HG03469 (cell line): Measurements from ENCODE around the gene ADAMTS9.

ENCODE experiments used
- ATAC-seq: cut with Tn5 transposase; IDR thresholded peaks from one replicate; pipeline ENCODE4 v1.9.1; 2021; ENCODE audit warnings: mild to moderate bottlenecking, moderate library complexity, moderate number of reproducible peaks; ENCODE audit not compliant: unreplicated experiment

Gene ADAMTS9

DNA sequence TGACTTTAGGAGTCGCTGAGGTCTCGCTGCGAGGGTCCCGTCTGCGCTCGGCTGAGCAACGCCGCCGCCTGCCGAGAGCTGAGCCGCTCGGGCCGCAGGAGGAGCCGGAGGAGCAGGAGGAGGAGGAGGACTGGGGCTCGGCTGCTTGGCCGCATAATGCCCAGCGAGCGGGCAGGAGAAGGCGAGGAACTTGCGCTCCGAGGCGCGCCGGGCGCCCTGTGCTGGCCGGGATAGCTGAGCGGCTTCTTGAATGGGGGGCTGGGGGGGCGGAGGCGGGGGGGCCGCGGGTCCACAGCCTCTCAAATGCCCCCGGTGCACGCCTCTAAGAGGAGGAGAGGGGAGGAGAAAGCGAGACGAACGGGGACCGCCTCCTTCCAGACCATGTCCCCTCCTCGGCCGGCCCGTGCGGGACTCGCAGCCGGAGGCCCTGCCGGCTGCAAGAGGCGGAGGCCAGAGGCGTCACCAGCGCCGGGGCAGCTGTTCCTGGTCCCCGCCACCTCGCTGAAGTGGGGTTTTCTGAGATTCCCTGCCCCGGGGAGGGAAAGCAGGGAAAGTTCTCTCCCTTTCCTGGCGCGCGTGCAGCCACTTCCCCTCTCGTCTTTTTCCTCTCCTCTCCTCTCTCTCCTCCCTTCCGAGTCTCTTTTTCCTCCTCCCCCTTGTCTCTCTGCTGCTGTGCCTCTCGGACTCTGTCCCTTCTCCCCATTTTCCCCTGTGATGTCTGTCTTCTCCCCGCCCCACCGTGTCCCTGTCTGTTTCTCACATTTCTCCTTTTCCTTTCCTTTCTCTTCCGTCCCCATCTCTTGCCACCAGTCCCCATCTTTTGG lies at the start of gene ADAMTS9:
ADAMTS9 (minus strand) TSS at position 220 of the 824 bp plus-strand sequence. CDS start 343 bp downstream, outside the sequence.
- no peak for ATAC-seq

GRCh38 chr3:64732576-64732975 lies 44.8 kb upstream of the ADAMTS9 start:
- no peak for ATAC-seq

GRCh38 chr3:64730681-64731080 lies 42.9 kb upstream of the ADAMTS9 start:
- ATAC-seq: no peak

- no peak for ATAC-seq
These were observed 41.2 kb upstream of the ADAMTS9 start for GRCh38 chr3:64728994-64729393.

- ATAC-seq: no peak
These were observed 40.6 kb upstream of the ADAMTS9 start for GRCh38 chr3:64728428-64728827.

DNA sequence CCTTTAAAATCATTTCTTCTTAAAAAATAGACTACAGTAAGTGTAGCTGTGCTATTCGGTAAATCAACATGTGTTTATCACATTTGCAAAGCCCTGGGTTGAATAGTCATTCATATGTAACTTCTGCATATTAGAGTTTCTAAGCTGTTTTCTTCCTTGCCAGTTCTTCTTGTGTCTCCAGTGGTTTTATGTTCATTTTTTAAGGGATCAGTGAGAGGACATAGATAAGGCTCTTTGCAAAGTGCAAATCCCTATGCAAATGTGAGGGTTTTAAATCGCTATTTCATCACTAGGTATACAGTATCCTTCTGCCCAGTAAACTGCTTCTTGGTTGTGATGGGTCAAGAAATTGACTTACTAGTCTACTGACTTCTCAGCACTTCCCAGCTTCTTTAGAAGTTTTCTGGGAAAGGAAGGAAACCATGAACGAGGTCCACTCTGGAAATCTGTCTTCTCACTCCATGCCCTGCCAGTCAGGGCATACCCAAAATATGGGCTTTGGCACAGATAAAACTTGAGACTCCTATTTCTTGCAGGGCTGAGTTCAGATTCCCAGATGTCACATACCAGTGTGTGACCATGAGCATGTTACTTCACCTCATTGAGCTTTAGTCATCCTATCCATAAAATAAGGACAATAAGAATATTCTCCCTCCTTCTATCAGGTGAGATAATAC lies 38.8 kb upstream of the ADAMTS9 start:
- no peak for ATAC-seq

GRCh38 chr3:64718976-64719375 lies 31.2 kb upstream of the ADAMTS9 start:
- ATAC-seq: no peak

DNA sequence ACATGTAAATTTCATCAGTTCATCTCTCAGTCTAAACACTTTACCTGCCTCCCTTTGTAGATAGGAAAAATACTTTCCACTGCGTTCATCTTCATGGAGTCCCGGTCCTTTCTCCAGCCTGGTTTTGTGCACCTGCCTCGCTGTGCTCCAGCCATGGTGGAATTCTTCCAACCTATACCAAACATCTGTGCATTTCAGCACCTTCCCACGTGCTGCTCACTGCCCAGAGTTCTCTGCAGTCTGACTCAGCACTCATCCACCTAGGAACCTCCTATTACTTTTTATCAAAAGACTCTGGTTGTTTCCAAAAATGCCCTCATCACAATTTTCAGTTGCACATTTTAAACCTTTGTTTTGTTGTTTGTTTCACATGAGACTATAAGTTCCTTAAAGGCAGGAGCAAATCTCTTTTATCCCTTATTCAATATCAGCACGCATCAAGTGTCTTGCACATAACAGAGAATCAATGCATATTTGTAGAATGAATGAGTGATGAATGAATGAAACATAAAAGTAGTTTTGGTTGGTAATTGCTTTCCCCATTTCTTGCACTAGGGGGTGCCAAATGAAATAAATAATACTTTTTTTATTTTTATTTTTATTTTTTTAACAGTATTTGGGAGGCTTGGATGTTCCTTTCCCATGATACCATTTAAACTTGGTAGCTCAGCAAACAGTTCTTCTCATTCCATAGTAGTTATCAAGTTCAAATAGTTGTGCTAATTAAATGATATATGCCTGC lies 30.2 kb upstream of the ADAMTS9 start:
- no peak for ATAC-seq

GRCh38 chr3:64717411-64717810 lies 29.6 kb upstream of the ADAMTS9 start:
- no peak for ATAC-seq

- ATAC-seq: no peak
These were observed 28.4 kb upstream of the ADAMTS9 start for GRCh38 chr3:64716110-64716710.

DNA sequence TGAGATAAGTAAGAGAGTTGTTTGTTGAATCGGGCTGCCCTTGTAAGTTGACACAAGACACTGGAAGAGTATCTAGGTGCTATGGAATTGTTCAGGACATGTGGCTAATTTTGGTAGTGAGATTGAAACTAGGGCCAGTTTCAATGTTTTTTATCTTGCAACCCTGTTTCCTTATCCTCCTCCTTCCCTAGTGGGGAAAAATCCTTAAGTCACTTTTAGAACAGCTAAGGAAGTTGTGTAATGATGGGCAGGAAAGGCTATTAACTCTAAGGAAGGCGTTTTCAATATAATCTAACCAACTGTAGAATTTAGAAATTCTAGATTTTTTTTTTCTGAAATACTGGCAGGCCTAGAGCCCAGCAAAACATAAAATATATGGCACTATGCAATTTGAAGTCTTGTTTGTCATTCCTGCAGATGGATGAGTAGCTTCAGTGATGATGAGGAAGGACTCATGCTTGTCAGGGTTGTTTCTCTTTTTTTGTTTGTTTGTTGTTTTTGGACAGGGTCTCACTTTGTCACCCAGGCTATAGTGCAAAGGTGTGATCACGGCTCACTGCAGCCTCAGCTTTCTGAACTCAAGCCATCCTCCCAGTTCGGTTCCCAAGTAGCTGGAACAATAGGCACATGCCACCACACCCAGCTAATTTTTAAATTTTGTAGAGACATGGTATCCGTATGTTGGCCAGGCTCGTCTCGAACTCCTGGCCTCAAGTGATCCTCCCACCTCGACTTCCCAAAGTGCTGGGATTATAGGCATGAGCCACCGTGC lies 27.6 kb upstream of the ADAMTS9 start:
- no peak for ATAC-seq

DNA sequence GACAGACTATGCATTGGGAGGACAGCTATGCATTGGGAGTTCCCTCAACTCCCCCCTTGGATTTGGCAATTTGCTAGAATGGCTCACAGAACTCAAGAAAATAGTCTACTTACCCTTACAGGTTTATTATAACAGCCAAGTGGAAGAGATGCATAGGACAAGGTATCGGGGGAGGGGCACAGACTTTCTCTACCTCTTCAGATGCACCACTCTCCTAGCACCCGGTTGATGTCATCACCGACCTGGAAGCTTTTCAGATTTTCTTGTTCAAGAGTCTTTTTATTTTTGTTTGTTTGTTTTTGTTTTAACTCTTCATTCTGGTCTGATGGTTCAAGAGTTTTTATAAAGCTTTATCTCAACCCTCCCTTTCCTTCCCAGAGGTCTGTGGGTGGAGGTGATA lies 20.7 kb upstream of the ADAMTS9 start:
- ATAC-seq: no peak

- no peak for ATAC-seq
These were observed 18.1 kb upstream of the ADAMTS9 start for GRCh38 chr3:64705946-64706345.

DNA sequence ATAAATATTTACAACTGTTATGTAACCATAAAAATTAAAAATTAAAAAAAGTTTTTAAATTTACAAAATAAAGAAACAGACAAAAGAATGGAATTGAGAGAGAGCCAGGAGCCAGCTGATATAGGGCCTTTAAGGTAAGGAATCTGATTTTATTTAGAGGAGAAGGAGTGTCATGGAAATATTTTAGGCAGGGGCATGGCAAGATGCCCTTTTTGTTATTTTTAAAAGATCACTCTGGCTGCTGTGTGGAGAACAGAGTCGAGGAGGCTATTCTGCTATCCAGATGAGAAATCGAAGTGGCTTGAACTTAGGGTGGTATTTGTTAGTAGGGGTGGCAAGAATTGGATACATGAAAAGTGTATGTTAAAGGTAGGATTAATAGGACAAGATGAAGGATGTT lies 9.1 kb upstream of the ADAMTS9 start:
- no peak for ATAC-seq

- no peak for ATAC-seq
These were observed 6.3 kb upstream of the ADAMTS9 start for GRCh38 chr3:64694114-64694513.

DNA sequence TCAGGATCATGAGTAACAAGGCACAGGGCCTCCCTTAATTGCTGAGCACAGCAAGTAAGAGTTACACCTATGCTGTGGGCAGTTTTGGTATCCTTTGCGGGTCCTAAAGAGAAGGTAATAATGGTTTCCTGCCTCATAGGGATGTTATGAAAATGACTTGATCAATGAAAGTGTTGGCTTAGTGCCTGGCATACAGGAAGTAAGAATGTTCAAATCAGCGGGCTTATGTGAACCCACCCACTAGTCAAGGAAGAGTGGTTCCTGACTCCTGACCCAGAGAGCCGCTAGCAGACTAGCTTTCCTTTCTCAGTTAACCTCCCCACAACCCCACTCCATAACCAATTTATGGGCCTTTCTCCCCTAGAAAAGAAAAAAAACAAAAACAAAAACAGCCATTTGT lies 5.2 kb upstream of the ADAMTS9 start:
- no peak for ATAC-seq

DNA sequence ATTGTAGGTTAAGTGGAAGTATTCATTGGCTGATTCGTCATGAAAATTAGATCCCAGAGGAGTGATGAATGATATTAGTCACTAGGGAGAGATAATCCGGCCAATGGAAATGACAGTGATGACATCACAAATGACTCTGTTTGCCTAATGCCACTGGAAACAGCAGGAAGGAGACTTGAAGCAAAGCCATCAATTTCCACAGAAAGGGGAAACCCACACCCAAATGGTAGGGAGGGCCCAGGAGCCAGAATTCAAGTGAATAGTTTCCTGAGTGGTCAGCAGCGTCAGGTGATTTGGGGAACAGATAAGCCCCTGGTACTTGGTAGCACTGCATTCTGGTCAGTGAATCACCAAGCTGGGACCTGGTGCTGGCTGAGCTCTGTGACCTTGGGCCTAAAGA lies 3.3 kb upstream of the ADAMTS9 start:
- ATAC-seq: no peak

- no peak for ATAC-seq
These were observed 567 bp downstream of the ADAMTS9 start for GRCh38 chr3:64687086-64687780.

- no peak for ATAC-seq
These were observed 1.3 kb downstream of the ADAMTS9 start for GRCh38 chr3:64686446-64686908.
